Measurements from ENCODE around the gene MYO10. TPM values are rescaled to one million over a fixed set of nuclear protein-coding genes. Genes with fewer than 3 reads are reported as not detected.

Gene MYO10
- total RNA-seq, 2 donors from 2014 or later, result not detected

- ATAC-seq (no peak), DNase-seq (ENCODE audit: low spot score) (no peak)
- Mint-ChIP-seq H3K4me3 (no peak overlapping the region), H3K4me1 (ENCODE audit: low read depth in 2 of 2) (peaks cover 3 to 7% of the 10 kb centered on the region in 2 donors), H3K36me3 (no peaks in the 10 kb centered on the region), H3K27ac (no peak overlapping the region), H3K9me3 (no peaks in the 10 kb centered on the region), H3K27me3 (peaks cover 0 to 5% of the 10 kb centered on the region in 2 donors)
Observed at GRCh38 chr5:16787278-16787677, 148.8 kb downstream of the MYO10 start.

DNA sequence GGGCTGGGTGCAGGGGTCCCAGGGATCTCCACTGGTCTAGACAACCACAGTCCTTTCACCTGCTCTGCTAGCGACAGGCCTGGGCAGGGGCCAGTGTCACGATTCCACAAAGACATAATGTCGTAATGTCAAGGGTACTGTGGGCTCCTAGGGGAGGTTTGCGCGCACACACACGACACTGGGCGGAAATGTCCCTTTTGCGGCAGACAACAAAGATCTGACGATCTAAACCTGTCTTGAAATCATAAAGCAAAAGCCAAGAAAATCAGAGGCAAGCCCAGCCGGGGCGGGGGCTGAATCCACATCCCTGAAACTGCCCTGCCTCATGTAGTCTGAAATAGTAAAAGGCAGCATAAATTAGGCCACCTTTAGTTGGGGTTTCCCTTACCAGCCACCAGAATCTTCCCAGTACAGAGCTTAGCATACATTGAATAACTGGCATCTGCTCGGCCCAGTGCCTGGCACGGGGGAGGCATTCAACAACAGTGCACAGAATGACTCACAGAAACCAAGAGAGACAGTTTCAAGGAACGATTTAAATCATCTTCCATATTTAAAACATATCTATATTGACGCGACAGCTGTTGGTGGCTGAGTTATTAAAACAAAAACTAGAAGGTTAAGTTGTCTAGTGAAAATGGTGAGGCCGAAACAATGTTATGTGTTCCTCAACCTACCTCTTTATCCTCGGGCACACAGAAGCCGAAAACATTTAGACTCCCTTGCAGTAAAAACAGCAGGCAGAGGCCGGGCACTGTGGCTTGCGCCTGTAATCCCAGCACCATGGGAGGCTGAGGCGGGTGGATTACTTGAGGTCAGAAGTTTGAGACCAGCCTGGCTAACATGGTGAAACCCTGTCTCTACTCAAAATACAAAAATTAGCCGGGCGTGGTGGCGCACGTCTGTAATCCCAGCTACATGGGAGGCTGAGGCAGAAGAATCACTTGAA is 151.0 kb downstream of the MYO10 start:
- Mint-ChIP-seq H3K27me3 (peaks cover 0 to 5% of the 10 kb centered on the region in 2 donors), H3K4me1 (ENCODE audit: low read depth in 2 of 2) (no peaks in the 10 kb centered on the region), H3K36me3 (no peaks in the 10 kb centered on the region), H3K27ac (no peak overlapping the region), H3K9me3 (no peaks in the 10 kb centered on the region), H3K4me3 (no peak overlapping the region)
- ATAC-seq (peak in 1 of 2 donors; percentile 56), DNase-seq (ENCODE audit: low spot score) (no peak)

- Mint-ChIP-seq H3K36me3 (no peaks in the 10 kb centered on the region), H3K27me3 (peaks cover 0 to 5% of the 10 kb centered on the region in 2 donors), H3K27ac (no peak overlapping the region), H3K4me3 (no peak overlapping the region), H3K9me3 (no peaks in the 10 kb centered on the region), H3K4me1 (ENCODE audit: low read depth in 2 of 2) (no peaks in the 10 kb centered on the region)
- no peak for DNase-seq (ENCODE audit: low spot score)
- ATAC-seq, result no peak
Observed at GRCh38 chr5:16784088-16784487, 152.0 kb downstream of the MYO10 start.

DNA sequence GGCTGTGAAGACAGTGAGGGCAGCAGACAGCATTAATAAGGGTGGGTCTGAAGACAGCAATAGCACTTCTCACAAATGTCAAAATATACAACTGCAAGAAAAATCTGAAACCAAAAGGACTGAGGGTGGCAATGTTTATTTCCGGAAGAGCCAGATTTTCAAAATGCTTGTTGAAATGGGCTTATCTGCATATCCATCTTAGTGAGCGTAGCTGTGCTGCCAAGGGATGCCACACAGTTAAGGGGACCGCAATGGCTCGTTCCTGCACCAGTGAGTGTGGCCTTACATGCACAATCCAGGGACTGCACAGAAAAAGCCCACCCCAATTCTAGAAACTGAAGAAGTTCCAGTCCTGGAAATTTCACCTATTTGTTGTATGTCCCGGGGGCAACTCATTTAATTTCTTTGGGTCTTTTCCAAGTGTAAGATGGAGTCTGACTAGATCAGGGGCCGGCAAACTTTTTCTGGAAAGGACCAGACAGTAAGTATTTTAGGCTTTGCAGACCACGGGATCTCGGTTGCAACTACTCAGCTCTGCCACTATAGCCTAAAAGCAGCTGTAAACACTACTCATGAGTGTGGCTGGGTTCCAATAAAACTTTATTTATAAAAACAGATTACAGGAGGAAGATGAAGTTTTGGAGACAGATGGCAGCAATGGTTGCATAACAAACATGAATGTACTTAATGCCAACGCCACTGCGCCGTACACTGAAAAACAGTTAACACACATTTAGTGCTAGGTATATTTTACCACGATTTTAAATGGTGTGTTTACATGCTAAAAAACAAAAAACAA is 154.1 kb downstream of the MYO10 start:
- ATAC-seq (no peak), DNase-seq (ENCODE audit: low spot score) (no peak)
- peaks cover 0 to 5% of the 10 kb centered on the region in 2 donors for H3K27me3 Mint-ChIP-seq
- no peaks in the 10 kb centered on the region for H3K9me3 Mint-ChIP-seq
- H3K36me3 Mint-ChIP-seq, result no peaks in the 10 kb centered on the region
- H3K4me1 Mint-ChIP-seq (ENCODE audit: low read depth in 2 of 2), result no peaks in the 10 kb centered on the region
- H3K27ac Mint-ChIP-seq, result no peak overlapping the region
- no peak overlapping the region for H3K4me3 Mint-ChIP-seq

GRCh38 chr5:16780325-16780724 is 155.8 kb downstream of the MYO10 start:
- H3K4me3 Mint-ChIP-seq, result no peak overlapping the region
- no peaks in the 10 kb centered on the region for H3K4me1 Mint-ChIP-seq (ENCODE audit: low read depth in 2 of 2)
- H3K27me3 Mint-ChIP-seq, result peaks cover 0 to 5% of the 10 kb centered on the region in 2 donors
- H3K9me3 Mint-ChIP-seq, result no peaks in the 10 kb centered on the region
- no peaks in the 10 kb centered on the region for H3K36me3 Mint-ChIP-seq
- ATAC-seq (no peak), DNase-seq (ENCODE audit: low spot score) (no peak)
- no peak overlapping the region for H3K27ac Mint-ChIP-seq

DNA sequence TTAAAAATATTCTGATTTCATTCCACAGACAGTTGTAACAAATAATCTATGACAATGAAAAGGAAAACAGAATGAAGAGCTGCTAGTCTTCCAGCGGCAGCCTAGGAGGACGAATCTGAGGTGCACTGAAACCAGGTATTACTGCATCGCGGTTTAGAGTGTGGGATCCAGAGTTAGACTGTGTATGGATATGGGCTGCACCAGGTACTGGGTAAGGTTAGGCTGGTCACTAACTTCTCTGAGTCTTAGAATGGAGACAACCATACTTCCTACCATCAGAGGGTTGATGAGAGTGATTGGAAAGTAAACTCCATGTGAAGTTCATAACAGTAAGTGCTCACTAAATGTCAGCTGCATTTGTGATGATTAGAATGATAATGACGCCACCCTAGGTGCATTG is 158.7 kb downstream of the MYO10 start:
- Mint-ChIP-seq H3K27ac (no peak overlapping the region), H3K9me3 (no peaks in the 10 kb centered on the region), H3K4me1 (ENCODE audit: low read depth in 2 of 2) (no peaks in the 10 kb centered on the region), H3K4me3 (no peak overlapping the region), H3K27me3 (no peaks in the 10 kb centered on the region), H3K36me3 (no peaks in the 10 kb centered on the region)
- no peak for ATAC-seq
- no peak for DNase-seq (ENCODE audit: low spot score)

GRCh38 chr5:16776611-16777251 is 159.4 kb downstream of the MYO10 start:
- Mint-ChIP-seq H3K27ac (no peak overlapping the region), H3K27me3 (no peaks in the 10 kb centered on the region), H3K36me3 (no peaks in the 10 kb centered on the region), H3K4me3 (no peak overlapping the region), H3K4me1 (ENCODE audit: low read depth in 2 of 2) (no peaks in the 10 kb centered on the region), H3K9me3 (no peaks in the 10 kb centered on the region)
- no peak for ATAC-seq
- no peak for DNase-seq (ENCODE audit: low spot score)

GRCh38 chr5:16774806-16775205 is 161.3 kb downstream of the MYO10 start:
- no peak overlapping the region for H3K27ac Mint-ChIP-seq
- no peak for DNase-seq (ENCODE audit: low spot score)
- H3K4me3 Mint-ChIP-seq, result no peak overlapping the region
- H3K4me1 Mint-ChIP-seq (ENCODE audit: low read depth in 2 of 2), result no peaks in the 10 kb centered on the region
- no peaks in the 10 kb centered on the region for H3K9me3 Mint-ChIP-seq
- no peaks in the 10 kb centered on the region for H3K36me3 Mint-ChIP-seq
- no peak for ATAC-seq
- H3K27me3 Mint-ChIP-seq, result no peaks in the 10 kb centered on the region

DNA sequence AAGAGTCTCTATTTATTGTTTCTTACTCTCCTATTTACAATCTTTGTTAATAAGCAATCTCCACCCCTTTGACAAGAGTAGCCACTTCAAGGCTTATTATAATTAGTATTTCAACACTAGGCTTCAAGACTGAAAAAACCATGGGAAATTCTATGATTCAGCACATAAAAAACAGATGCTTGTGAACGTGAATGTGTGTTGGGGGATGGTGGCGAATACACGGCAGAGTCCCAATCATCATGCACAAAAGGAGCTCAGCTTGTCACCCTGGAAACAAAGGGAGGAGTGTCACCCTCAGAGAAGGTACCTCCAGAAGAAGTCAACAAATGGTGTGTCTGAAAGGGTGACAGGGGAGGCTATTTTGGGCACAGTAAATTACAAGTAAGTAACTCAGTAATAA is 162.1 kb downstream of the MYO10 start:
- Mint-ChIP-seq H3K9me3 (no peaks in the 10 kb centered on the region), H3K4me1 (ENCODE audit: low read depth in 2 of 2) (no peaks in the 10 kb centered on the region), H3K27ac (no peak overlapping the region), H3K4me3 (no peak overlapping the region), H3K36me3 (no peaks in the 10 kb centered on the region), H3K27me3 (no peaks in the 10 kb centered on the region)
- ATAC-seq, result no peak
- DNase-seq (ENCODE audit: low spot score), result no peak

GRCh38 chr5:16772556-16772955 is 163.5 kb downstream of the MYO10 start:
- Mint-ChIP-seq H3K27me3 (no peaks in the 10 kb centered on the region), H3K36me3 (no peaks in the 10 kb centered on the region), H3K9me3 (no peaks in the 10 kb centered on the region), H3K4me3 (no peak overlapping the region), H3K27ac (no peak overlapping the region), H3K4me1 (ENCODE audit: low read depth in 2 of 2) (no peaks in the 10 kb centered on the region)
- ATAC-seq (no peak), DNase-seq (ENCODE audit: low spot score) (no peak)

GRCh38 chr5:16768184-16768583 is 167.9 kb downstream of the MYO10 start:
- Mint-ChIP-seq H3K4me3 (no peak overlapping the region), H3K27ac (no peak overlapping the region), H3K9me3 (no peaks in the 10 kb centered on the region), H3K4me1 (ENCODE audit: low read depth in 2 of 2) (no peaks in the 10 kb centered on the region), H3K27me3 (no peaks in the 10 kb centered on the region), H3K36me3 (no peaks in the 10 kb centered on the region)
- no peak for DNase-seq (ENCODE audit: low spot score)
- ATAC-seq, result no peak

DNA sequence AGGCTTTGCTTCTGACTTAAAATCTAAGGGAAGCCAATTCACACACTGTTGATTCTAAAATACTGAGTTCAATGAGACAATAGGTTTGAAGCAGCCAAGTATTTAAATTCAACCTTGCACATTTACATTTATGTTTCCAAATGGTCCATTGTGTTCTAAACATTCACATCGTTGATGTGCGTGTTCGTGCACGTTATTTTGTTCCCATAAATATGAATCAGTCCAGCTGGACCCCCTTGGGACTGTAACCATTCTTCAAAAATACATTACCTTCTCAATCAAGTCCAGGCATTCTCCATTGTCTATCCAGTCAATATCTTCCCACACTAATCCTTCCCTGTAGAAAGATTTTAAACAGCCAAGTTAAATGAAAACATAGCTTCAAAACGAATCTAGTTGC is 172.9 kb downstream of the MYO10 start:
- H3K4me3 Mint-ChIP-seq, result no peak overlapping the region
- H3K4me1 Mint-ChIP-seq (ENCODE audit: low read depth in 2 of 2), result peaks cover 5 to 6% of the 10 kb centered on the region in 2 donors
- ATAC-seq (no peak), DNase-seq (ENCODE audit: low spot score) (no peak)
- H3K36me3 Mint-ChIP-seq, result no peaks in the 10 kb centered on the region
- H3K27ac Mint-ChIP-seq, result no peak overlapping the region
- H3K9me3 Mint-ChIP-seq, result no peaks in the 10 kb centered on the region
- H3K27me3 Mint-ChIP-seq, result no peaks in the 10 kb centered on the region

- Mint-ChIP-seq H3K4me1 (ENCODE audit: low read depth in 2 of 2) (peaks cover 5 to 6% of the 10 kb centered on the region in 2 donors), H3K36me3 (no peaks in the 10 kb centered on the region), H3K27me3 (no peaks in the 10 kb centered on the region), H3K27ac (no peak overlapping the region), H3K9me3 (no peaks in the 10 kb centered on the region), H3K4me3 (no peak overlapping the region)
- no peak for DNase-seq (ENCODE audit: low spot score)
- ATAC-seq, result no peak
Observed at GRCh38 chr5:16759147-16759773, 176.8 kb downstream of the MYO10 start.

Measured in natural killer cell treated with Interleukin-12 subunit alpha and Interleukin-12 subunit beta and Interleukin-15 and Interleukin-18, amount 100 ng/mL, for 72 hours (primary cell).